PC-3 (cell line): ENCODE results near the gene CLDN11.

Experiments used
- EZH2 ChIP-seq: fragments of 300-600 bp; sonication (generic); IDR thresholded peaks from one replicate; pipeline ENCODE4 v1.6.1; 2017; ENCODE audit warnings: antibody characterized with exemption, mild to moderate bottlenecking, low read length; ENCODE audit not compliant: unreplicated experiment
- EZH2phosphoT487 ChIP-seq: fragments of 300-600 bp; sonication (generic); IDR thresholded peaks from 2 replicates; pipeline ENCODE4 v1.6.1; 2018; ENCODE audit warnings: mild to moderate bottlenecking, antibody characterized with exemption, low read length, borderline replicate concordance
- TF ChIP-seq, protein P1 (sequence below): fragments of 300-600 bp; sonication (generic); conservative IDR thresholded peaks from 2 replicates; pipeline ENCODE4 v1.5.1; 2017; ENCODE audit warnings: antibody characterized with exemption, low read depth, mild to moderate bottlenecking, low read length

DNA sequence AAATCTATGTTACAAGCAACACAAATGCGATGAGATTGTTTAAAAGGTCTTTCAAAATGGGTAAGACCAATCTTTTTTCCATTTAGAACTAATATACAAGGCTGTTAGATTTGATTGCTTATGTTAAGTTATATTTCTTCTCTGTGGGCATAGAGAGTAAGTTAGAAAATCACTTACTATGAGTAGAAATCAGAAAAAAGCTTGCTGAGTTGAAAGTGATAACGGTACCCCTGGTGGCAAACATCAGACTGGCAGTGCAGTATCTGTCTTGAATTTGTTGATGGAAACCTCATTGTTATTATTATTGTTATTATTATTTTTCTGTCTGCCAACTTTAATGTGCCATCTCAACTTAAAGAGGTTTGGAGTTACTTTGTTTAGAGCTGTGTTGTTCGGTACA lies 12.4 kb downstream of the CLDN11 start:
- TF ChIP-seq, protein P1, sequence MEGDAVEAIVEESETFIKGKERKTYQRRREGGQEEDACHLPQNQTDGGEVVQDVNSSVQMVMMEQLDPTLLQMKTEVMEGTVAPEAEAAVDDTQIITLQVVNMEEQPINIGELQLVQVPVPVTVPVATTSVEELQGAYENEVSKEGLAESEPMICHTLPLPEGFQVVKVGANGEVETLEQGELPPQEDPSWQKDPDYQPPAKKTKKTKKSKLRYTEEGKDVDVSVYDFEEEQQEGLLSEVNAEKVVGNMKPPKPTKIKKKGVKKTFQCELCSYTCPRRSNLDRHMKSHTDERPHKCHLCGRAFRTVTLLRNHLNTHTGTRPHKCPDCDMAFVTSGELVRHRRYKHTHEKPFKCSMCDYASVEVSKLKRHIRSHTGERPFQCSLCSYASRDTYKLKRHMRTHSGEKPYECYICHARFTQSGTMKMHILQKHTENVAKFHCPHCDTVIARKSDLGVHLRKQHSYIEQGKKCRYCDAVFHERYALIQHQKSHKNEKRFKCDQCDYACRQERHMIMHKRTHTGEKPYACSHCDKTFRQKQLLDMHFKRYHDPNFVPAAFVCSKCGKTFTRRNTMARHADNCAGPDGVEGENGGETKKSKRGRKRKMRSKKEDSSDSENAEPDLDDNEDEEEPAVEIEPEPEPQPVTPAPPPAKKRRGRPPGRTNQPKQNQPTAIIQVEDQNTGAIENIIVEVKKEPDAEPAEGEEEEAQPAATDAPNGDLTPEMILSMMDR = no peak; the same call in 1 of the 2 replicates
- TF ChIP-seq EZH2 (no peak), EZH2phosphoT487 (no peak)
